PC-3 (cell line): Measurements from ENCODE around the gene OPTC. TPM values are rescaled to one million over a fixed set of nuclear protein-coding genes. Genes with fewer than 3 reads are reported as not detected.

Source experiments
- ATAC-seq: fragments of 200-7000 bp; cut with Tn5 transposase; 2 replicates; pipeline ENCODE4 v1.9.1; 2020; ENCODE audit warnings: mild to moderate bottlenecking, moderate library complexity
- BruUV-seq: library from RNA; stranded (reverse); fragments of 400-500 nt; replicated peaks from 2 replicates; lab custom pipeline; 2021; lab: Mats Ljungman, UMichigan
- CTCF ChIA-PET: fragments of 300-600 bp; sonication (Branson Sonifier 250); formaldehyde crosslinking; loops from one replicate; lab custom pipeline; 2022; ENCODE audit warnings: antibody characterized with exemption; lab: Charles Lee
- POLR2A ChIA-PET: fragments of 300-600 bp; sonication (Branson Sonifier 250); formaldehyde crosslinking; loops from one replicate; lab custom pipeline; 2022; ENCODE audit warnings: antibody characterized with exemption; ENCODE audit not compliant: unreplicated experiment; lab: Charles Lee
- DNase-seq: peaks from one replicate; pipeline ENCODE4 v3.0.0-alpha.2; 2015
- H2AFZ ChIP-seq: fragments of 300-600 bp; sonication (generic); 2 replicates; pipeline ENCODE4 v1.6.0; 2016; ENCODE audit warnings: antibody characterized with exemption, low read length
- H3F3A ChIP-seq: fragments of 300-600 bp; sonication (generic); one replicate; pipeline ENCODE4 v1.6.0; 2017; ENCODE audit warnings: antibody characterized with exemption, low read length, control low read depth, mild to moderate bottlenecking; ENCODE audit not compliant: unreplicated experiment
- H3K27ac ChIP-seq: fragments of 300-600 bp; sonication (generic); 2 replicates; pipeline ENCODE4 v1.5.1; 2016; ENCODE audit warnings: mild to moderate bottlenecking, low read length
- H3K27me3 ChIP-seq: fragments of 300-600 bp; sonication (generic); 2 replicates; pipeline ENCODE4 v1.6.1; 2016; ENCODE audit warnings: low read length, mixed read lengths
- H3K36me3 ChIP-seq: fragments of 300-600 bp; sonication (generic); 2 replicates; pipeline ENCODE4 v1.6.1; 2016; ENCODE audit warnings: low read depth, mixed run types, low read length, mixed read lengths
- H3K4me1 ChIP-seq: fragments of 300-600 bp; sonication (generic); 2 replicates; pipeline ENCODE4 v1.5.1; 2016; ENCODE audit warnings: low read length; ENCODE audit not compliant: insufficient read depth
- H3K4me2 ChIP-seq: fragments of 300-600 bp; sonication (generic); 2 replicates; pipeline ENCODE4 v1.6.0; 2016; ENCODE audit warnings: low read length
- H3K4me3 ChIP-seq: fragments of 300-600 bp; sonication (generic); 2 replicates; pipeline ENCODE4 v1.5.1; 2016; ENCODE audit warnings: mild to moderate bottlenecking, low read length, mixed read lengths
- H3K79me2 ChIP-seq: fragments of 300-600 bp; sonication (generic); 2 replicates; pipeline ENCODE4 v1.6.1; 2017; ENCODE audit warnings: low read length, mixed read lengths
- H3K9ac ChIP-seq: fragments of 300-600 bp; sonication (generic); 2 replicates; pipeline ENCODE4 v1.6.0; 2016; ENCODE audit warnings: mild to moderate bottlenecking, low read length
- H3K9me2 ChIP-seq: fragments of 300-600 bp; sonication (generic); replicated peaks from 2 replicates; pipeline ENCODE4 v1.6.1; 2016; ENCODE audit warnings: mixed run types, low read length, mixed read lengths
- H3K9me3 ChIP-seq: fragments of 300-600 bp; sonication (generic); 2 replicates; pipeline ENCODE4 v1.6.1; 2016; ENCODE audit warnings: low read length, mixed read lengths
- H4K20me1 ChIP-seq: fragments of 300-600 bp; sonication (generic); 2 replicates; pipeline ENCODE4 v1.6.1; 2016; ENCODE audit warnings: low read length, mixed read lengths
- CTCF ChIP-seq: fragments of 300-600 bp; sonication (generic); conservative IDR thresholded peaks from 2 replicates; pipeline ENCODE4 v1.5.1; 2017; ENCODE audit warnings: antibody characterized with exemption, low read depth, mild to moderate bottlenecking, low read length
- EZH2 ChIP-seq: fragments of 300-600 bp; sonication (generic); IDR thresholded peaks from one replicate; pipeline ENCODE4 v1.6.1; 2017; ENCODE audit warnings: antibody characterized with exemption, mild to moderate bottlenecking, low read length; ENCODE audit not compliant: unreplicated experiment
- EZH2phosphoT487 ChIP-seq: fragments of 300-600 bp; sonication (generic); IDR thresholded peaks from 2 replicates; pipeline ENCODE4 v1.6.1; 2018; ENCODE audit warnings: mild to moderate bottlenecking, antibody characterized with exemption, low read length, borderline replicate concordance
- intact Hi-C: fragments of 100-400 bp; cut with micrococcal nuclease; formaldehyde crosslinking; loops from 2 replicates; pipeline ENCODE4 v1.9.0; 2023
- total RNA-seq: library from RNA; depleted of rRNA; stranded (reverse); fragments of >200 nt; gene quantifications from 2 replicates; pipeline ENCODE4 v1.2.3, GENCODE V29; 2014

Gene OPTC
- total RNA-seq, 1 experiment from 2014 or later, result not detected

- Histone ChIP-seq H3F3A (no peaks in the 10 kb centered on the region), H3K36me3 (no peaks in the 10 kb centered on the region), H2AFZ (no peak overlapping the region), H3K4me2 (no peak overlapping the region), H3K27me3 (no peaks in the 10 kb centered on the region), H3K9ac (no peak overlapping the region), H3K4me3 (no peak overlapping the region), H3K4me1 (peaks cover 25% of the 10 kb centered on the region), H4K20me1 (no peaks in the 10 kb centered on the region), H3K9me3 (no peaks in the 10 kb centered on the region), H3K9me2 (no peaks in the 10 kb centered on the region), H3K79me2 (no peaks in the 10 kb centered on the region), H3K27ac (no peak overlapping the region)
- CTCF ChIA-PET, result no interaction called here
- POLR2A ChIA-PET, result no interaction called here
- intact Hi-C loops, result no loop called here
- ATAC-seq (no peak), DNase-seq (no peak)
- TF ChIP-seq EZH2, result no peak
- no peak for TF ChIP-seq EZH2phosphoT487
- no peak for TF ChIP-seq CTCF
- no TSS peak for BruUV-seq
Measured at GRCh38 chr1:203479646-203480045, 14.3 kb upstream of the OPTC start.

GRCh38 chr1:203480084-203480483 lies 13.9 kb upstream of the OPTC start:
- BruUV-seq, result no TSS peak
- intact Hi-C loops, result no loop called here
- Histone ChIP-seq H3K9me3 (no peaks in the 10 kb centered on the region), H4K20me1 (no peaks in the 10 kb centered on the region), H3K79me2 (no peaks in the 10 kb centered on the region), H3K36me3 (no peaks in the 10 kb centered on the region), H3K27me3 (no peaks in the 10 kb centered on the region), H3K4me1 (peaks cover 23% of the 10 kb centered on the region), H3K4me3 (no peak overlapping the region), H3K4me2 (peak overlapping the region; percentile 30), H3K9me2 (no peaks in the 10 kb centered on the region), H3F3A (no peaks in the 10 kb centered on the region), H3K27ac (peak overlapping the region; percentile 49), H2AFZ (peak overlapping the region; percentile 58), H3K9ac (no peak overlapping the region)
- DNase-seq (no peak), ATAC-seq (no peak)
- TF ChIP-seq CTCF (no peak), EZH2 (no peak), EZH2phosphoT487 (no peak)
- CTCF ChIA-PET, result interaction anchor here (0.9 to 1.0 kb wide), 2 partner anchors 24 to 126 kb away, joined by 3 to 5 read pairs; no protein-coding TSS in a partner anchor
- POLR2A ChIA-PET, result no interaction called here

- Histone ChIP-seq H3K79me2 (no peaks in the 10 kb centered on the region), H3K27me3 (no peaks in the 10 kb centered on the region), H3K9me3 (no peaks in the 10 kb centered on the region), H3K4me2 (peak overlapping the region; percentile 30), H2AFZ (peak overlapping the region; percentile 58), H3K9ac (no peak overlapping the region), H3K4me3 (no peak overlapping the region), H3K4me1 (peaks cover 20% of the 10 kb centered on the region), H3K36me3 (no peaks in the 10 kb centered on the region), H3K27ac (peak overlapping the region; percentile 49), H3F3A (no peaks in the 10 kb centered on the region), H4K20me1 (no peaks in the 10 kb centered on the region), H3K9me2 (no peaks in the 10 kb centered on the region)
- ChIA-PET CTCF (interaction anchor here (0.9 to 1.0 kb wide), 2 partner anchors 24 to 125 kb away, joined by 3 to 5 read pairs; no protein-coding TSS in a partner anchor), POLR2A (no interaction called here)
- intact Hi-C loops, result no loop called here
- peak; percentile 94 for DNase-seq
- no TSS peak for BruUV-seq
- TF ChIP-seq EZH2 (no peak), EZH2phosphoT487 (no peak), CTCF (no peak)
- peak; percentile 94 for ATAC-seq
Measured at GRCh38 chr1:203480525-203481084, 13.3 kb upstream of the OPTC start.
